ENCODE measurements around the gene UTS2.
A peak's percentile ranks its signal among the peaks of the same experiment; 100 is the strongest.

The UTS2 gene

DNA sequence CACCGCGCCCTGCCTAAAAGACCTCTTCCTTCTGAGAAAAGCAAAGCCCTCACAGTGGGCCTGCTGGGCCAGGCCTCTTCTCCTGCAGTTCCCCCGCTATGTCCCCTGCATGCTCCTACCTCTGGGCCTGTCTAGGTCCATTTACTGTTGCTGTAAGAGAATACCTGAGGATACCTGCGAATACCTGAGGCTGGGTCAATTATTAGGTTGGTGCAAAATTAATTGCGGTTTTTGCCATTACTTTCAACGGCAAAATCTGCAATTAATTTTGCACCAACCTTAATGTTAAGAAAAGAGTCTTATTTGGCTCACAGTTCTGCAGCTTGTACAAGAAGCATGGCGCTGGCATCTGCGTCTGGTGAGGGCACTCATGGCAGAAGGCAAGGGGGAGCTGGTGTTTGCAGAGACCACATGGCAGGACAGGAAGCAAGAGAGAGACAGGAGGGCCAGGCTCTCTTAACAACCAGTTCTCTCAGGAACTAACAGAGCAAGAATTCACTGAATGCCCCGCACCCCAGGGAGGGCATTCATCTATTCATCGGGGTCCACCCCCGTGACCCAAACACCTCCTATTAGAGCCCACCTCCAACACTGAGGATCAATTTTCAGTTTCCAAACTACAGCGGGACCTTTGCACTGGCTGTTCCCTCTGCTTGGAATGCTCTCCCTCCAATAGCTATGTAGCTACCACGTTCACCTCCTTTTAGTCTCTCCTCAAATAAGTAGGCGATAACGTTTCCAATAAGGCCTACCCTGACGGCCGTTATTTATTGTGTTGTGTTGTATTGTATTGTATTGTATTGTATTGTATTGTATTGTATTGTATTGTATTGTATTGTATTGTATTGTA, 9.6 kb upstream of the UTS2 start:
- DNase-seq (ENCODE audit: low read depth) = no peak

- no peak for DNase-seq (ENCODE audit: low read depth)
Measured at GRCh38 chr1:7861452-7861851, 8.6 kb upstream of the UTS2 start.

DNA sequence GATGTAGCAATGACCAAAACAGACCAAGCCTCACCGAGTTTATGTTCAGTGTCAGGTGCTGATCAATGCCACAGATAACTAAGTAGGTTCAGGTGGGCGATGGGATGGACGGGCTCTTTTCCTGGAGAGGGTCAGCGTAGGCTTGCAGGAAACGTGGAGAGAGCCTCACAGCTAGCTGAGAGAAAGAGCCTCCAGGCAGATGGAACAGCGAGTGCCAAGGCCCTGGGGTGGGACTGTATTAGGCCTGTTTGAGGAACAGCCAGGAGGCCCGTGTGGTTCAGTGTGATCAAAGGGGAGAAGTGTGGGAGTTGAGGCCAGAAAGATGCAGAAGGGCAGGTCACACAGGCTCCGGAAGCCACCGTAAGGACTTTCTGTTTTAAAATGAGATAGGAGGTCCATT, 7.3 kb upstream of the UTS2 start:
- no peak for DNase-seq (ENCODE audit: low read depth)

DNA sequence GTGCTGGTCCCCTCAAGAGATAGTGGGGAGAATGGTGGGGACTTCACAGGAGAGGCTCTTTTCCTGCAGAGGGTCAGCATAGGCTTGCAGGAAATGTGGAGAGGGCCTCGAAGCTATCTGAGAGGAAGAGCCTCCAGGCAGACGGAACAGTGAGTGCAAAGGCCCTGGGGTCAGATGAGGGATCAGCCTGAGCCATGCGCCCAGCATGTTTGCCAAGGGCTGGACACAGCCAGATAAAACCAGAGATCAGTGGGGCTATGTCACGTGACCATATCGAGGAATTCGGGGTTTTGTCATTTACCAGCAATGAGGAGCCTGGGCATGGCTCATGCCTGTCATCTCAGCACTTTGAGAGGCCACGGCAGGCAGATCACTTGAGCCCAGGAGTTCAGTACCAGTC, 6.5 kb upstream of the UTS2 start:
- DNase-seq (ENCODE audit: low read depth) = no peak

- DNase-seq (ENCODE audit: low read depth) = no peak
Measured at GRCh38 chr1:7857985-7858384, 5.1 kb upstream of the UTS2 start.

- DNase-seq (ENCODE audit: low read depth) = no peak
Measured at GRCh38 chr1:7857000-7857399, 4.1 kb upstream of the UTS2 start.

- no peak for DNase-seq (ENCODE audit: low read depth)
Measured at GRCh38 chr1:7856345-7856744, 3.5 kb upstream of the UTS2 start.

- no peak for DNase-seq (ENCODE audit: low read depth)
Measured at GRCh38 chr1:7853684-7854026, 790 bp upstream of the UTS2 start.

GRCh38 chr1:7850786-7851185, 2.1 kb downstream of the UTS2 start:
- no peak for DNase-seq (ENCODE audit: low read depth)

DNA sequence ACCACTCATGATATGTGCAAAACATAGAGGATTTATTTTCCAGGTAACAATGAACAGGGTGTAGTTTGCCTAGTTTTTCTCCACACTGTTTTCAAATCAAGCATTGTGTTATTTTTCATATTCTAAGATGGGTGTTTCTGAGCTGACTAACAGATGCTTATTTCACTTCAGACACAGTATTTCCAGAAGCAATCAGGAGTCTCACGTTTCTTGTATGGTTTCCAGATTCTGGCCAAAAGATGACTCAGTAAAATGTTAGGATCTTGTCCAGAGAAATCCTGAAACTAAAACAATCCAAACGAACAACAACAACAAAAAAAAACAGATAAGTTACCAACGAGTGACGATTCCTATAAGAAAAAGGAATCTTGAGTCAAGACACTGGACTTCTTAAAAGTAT, 5.3 kb downstream of the UTS2 start:
- no peak for DNase-seq (ENCODE audit: low read depth)

DNA sequence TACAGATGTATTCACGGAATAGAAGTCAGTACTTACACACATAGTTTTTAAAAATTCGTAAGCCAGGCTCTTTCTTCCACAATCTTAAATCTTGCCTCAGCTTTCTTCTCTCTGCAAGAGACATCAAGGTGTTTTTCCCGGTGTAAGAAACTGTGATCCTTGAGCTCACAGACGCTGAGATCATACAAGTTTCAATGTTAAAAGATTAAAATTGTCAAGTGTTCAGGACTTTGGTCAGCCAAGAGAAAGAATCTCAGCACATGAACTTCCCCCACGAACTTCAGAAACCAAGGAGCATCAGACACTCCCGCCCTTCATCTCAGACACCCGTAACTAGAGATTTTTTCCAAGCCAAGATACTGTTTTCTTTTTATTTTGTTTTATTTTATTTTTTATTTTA, 6.2 kb downstream of the UTS2 start:
- DNase-seq (ENCODE audit: low read depth) = no peak

GRCh38 chr1:7845761-7846160, 7.1 kb downstream of the UTS2 start:
- no peak for DNase-seq (ENCODE audit: low read depth)

DNA sequence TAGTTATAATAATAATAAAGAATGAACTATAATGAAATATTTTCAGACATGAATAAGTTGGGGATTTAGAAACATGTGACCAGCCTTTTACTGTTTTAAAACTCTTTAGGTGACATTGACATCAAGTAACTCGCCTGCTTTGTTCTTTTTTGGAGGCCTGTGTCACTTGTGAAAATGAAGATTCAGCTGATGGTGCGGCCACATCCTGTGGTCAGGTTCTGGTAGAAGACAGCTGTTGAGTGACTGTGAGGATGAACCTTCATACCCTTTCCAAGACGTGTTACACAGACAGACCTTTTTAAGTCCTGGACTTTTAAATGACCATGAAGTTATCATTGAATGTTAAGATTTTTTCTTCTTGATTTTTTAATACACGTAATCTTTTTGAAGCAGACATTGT, 10.3 kb downstream of the UTS2 start:
- no peak for DNase-seq (ENCODE audit: low read depth)

- no peak for DNase-seq (ENCODE audit: low read depth)
Measured at GRCh38 chr1:7839526-7839925, 13.3 kb downstream of the UTS2 start.

DNA sequence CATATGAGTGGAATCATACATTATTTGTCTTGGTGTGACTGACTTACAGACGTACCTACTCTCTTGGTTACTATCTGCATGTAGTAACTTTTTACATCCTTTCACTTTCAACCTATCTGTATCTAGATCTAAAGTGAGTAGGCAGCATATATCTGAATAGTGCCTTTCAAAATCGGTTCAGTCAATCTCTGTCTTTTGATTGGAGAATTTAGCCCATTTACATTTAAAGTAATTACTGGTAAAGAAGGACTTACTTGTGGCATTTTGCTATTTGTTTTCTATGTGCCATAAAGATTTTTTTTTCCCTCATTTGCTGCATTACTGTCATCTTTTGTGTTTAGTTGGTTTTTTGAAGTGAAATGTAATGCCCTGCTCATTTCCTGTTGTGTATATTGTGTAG, 14.2 kb downstream of the UTS2 start:
- no peak for DNase-seq (ENCODE audit: low read depth)

- DNase-seq (ENCODE audit: low read depth) = no peak
Measured at GRCh38 chr1:7833035-7833434, 19.8 kb downstream of the UTS2 start.

GRCh38 chr1:7831458-7831857, 21.4 kb downstream of the UTS2 start:
- DNase-seq (ENCODE audit: low read depth) = no peak

DNA sequence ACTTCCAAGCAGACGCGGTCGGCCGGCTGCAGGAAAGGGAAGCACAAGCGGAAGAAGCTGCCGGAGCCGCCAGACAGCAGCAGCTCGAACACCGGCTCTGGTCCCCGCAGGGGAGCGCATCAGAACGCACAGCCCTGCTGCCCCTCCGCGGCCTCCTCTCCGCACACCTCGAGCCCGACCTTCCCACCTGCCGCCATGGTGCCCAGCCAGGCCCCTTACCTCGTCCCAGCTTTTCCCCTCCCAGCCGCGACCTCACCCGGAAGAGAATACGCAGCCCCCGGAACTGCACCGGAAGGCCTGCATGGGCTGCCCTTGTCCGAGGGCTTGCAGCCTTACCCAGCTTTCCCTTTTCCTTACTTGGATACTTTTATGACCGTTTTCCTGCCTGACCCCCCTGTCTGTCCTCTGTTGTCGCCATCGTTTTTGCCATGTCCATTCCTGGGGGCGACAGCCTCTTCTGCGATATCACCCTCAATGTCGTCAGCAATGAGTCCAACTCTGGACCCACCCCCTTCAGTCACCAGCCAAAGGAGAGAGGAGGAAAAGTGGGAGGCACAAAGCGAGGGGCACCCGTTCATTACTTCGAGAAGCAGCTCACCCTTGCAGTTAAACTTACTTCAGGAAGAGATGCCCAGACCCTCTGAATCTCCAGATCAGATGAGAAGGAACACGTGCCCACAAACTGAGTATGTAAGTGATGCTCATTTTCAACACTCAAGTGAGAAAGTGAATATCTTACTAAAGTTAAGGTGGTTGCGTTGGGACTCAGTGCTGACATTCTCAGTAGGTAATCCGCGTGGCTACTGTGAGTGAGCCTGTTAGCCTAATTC, 25.5 kb downstream of the UTS2 start:
- peak; percentile 14 for DNase-seq (ENCODE audit: low read depth)

DNA sequence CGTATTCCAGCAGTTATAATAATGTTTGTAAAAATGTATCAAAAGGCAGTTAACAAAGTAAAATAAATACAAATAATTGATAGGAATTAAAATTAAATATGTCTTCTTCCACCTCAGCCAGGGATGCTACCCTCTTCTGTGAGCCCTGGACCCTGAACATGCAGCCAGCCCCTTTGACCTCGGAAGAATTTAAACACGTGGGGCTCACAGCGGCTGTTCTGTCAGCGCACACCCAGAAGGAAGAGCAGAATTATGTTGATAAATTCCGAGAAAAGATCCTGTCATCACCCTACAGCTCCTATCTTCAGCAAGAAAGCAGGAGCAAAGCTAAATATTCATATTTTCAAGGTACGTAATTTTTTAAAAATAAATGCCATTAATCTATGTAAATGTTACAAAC, 26.5 kb downstream of the UTS2 start:
- DNase-seq (ENCODE audit: low read depth) = no peak

DNA sequence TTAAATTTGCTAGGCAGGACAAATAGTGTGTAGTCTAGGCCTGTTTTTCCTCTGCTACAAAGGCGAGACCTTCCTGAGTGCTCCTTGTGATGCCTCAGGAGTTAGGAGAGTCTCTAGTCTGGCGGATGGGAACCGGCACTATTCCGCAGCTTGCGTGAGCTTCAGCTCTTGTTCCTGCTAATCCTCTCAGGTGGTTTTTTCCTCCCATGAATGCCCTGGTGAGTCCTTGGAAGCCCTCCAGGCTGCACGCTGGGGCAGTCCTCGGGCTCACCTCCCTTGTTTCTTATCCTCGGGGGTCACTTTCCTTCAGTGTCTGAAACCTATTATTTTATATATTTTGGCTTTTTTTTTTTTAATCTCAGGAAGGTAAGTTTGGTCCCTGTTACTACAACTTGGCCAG, 28.2 kb downstream of the UTS2 start:
- no peak for DNase-seq (ENCODE audit: low read depth)

DNA sequence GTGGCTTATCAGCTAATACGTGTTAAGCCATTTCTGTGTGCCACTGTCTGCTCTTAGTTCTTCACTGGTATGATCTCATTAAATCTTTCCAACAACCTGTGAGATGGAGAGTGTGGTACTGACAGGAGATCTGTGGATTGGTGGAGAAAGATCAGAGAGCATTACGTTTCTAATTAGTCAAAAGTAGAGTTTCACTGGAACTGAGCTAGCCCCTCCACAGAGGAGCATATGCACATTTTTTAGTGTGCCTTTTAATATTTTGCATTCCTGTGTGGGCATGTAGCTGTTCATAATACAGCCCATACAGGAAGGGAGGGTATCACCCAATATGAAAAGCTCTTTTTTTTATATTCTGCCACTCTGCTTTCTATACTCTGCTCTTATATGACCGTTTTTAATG, 31.6 kb downstream of the UTS2 start:
- DNase-seq (ENCODE audit: low read depth) = no peak

DNA sequence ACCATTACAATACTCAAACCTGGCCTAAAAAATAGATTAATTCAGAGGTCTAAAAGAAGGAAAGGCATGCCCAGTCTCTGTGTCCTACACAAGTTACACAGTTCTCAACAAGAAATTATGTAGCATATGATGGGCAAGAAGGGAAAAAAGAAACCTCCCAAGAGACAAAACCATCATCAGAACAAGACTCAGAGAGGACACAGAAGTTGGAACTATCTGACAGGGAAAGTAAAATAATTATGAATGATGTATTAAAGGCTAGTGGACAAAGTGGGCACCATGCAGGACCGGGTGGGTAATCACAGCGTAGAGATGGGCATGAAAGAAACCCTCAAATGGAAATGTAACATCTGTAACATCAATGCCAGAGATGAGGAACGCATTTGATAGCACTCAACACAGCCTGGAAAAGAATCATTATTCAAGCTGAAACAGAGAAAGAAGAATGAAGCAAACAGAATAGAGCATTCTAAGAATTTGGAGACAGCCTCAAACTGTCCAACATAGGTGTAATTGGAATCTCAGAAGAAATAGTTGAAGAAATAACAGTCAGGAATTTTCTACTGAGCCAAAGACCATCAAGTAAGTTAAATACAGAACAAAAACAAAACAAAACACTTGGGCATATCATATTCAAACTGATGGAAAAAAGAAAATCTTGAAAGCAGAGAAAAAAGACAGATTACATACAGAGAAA, 39.0 kb downstream of the UTS2 start:
- DNase-seq (ENCODE audit: low read depth) = no peak

DNA sequence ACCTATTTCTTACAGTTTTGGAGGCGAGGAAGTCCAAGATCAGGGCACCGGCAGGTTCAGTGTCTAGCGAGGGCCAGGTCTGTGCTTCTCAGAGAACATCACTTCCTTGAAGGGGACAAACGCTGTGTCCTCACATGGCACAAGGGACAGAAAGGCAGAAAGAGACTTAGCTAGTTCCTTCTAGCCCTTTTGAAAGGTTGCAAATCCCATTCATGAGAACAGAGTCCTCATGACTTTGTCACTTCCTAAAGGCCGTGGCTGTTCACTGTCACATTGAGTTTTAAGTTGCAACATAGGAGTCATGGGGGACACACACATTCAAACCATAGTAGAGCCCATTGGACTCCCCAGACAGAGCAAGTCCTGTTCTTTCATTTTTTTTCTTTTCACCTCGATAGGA, 41.4 kb downstream of the UTS2 start:
- DNase-seq (ENCODE audit: low read depth) = no peak
